Measurements from ENCODE around the gene KSR1. TPM values are rescaled to one million over a fixed set of nuclear protein-coding genes. Genes with fewer than 3 reads are reported as not detected.
"Not testable (repeated sequence)": the region's sequence is repeated elsewhere in the genome, so short reads cannot be mapped to it uniquely, and the experiment has no call there.

Gene KSR1
- total RNA-seq, 1 experiment from 2014 or later: 37.6 TPM

DNA sequence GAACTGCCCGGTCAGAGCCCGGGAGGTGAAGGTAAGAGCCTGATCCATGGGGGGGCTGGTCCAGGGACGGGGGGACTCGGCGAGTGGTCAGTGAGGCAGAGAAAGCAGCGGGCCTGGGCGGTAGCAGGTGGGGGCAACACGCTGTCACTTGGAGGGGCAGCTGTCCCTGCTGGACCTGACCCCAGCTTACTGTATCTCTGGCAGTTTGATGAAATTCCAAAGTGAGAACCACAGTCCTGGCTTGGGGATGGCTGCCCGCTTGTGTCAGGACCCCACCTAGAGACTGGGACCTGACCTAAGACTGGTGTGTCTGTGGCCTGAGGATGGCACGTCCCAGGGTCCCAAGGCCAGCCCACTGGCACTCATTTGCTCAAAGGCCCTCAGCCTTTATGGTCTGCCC, 35.1 kb upstream of the KSR1 start:
- H3K27ac ChIP-seq: no peak overlapping the region
- no peaks in the 10 kb centered on the region for H3K36me3 ChIP-seq
- H3K4me1 ChIP-seq: no peaks in the 10 kb centered on the region
- DNase-seq: no peak
- peaks cover 9% of the 10 kb centered on the region; the same call in 1 of the 2 replicates for H3K27me3 ChIP-seq
- no peaks in the 10 kb centered on the region for H3K9me3 ChIP-seq (replicated peaks)
- H3K4me3 ChIP-seq: no peak overlapping the region

DNA sequence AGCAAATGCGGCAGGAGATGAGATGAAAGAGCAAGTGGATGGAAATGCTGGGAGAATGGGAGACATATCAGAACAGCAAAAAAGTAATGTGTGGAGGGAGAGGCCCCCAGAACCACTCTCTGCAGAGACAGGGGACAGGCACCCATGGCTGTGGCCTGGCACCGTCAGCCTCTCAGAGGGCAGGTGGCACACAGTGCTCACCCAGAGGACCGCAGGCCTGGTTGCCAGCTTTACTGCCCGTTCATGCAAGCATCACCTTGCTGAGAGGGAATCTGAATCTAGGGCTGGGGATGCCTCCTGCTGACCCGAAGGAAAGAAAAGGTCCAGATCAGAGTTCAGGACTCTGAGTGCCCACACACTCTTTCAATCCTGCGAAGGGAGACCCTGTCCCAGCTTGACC, 34.6 kb upstream of the KSR1 start:
- not testable (repeated sequence) for H3K27ac ChIP-seq; H3K4me3 ChIP-seq; H3K4me1 ChIP-seq; H3K9me3 ChIP-seq (replicated peaks); H3K27me3 ChIP-seq; DNase-seq; H3K36me3 ChIP-seq

DNA sequence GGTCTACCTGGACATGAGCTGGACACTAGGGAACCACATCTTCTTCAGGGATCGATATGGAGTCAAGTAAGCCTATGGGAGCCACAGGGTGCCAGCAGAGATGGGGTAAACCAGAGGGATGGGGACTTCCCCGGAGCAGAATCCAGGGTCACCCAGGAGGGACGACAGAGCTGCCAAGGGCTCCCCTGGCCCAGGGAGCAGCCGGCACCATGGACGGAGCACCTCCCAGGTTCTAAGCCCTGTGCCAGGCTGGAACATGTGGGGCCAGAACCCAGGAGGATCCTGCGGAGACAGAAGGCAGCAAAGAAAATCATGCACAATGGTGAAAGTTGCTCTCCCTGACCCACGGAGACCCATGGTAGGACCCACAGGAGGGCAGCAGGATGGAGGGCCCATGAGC, 33.6 kb upstream of the KSR1 start:
- Histone ChIP-seq H3K27ac (no peak overlapping the region), H3K36me3 (no peaks in the 10 kb centered on the region), H3K4me3 (no peak overlapping the region), H3K9me3 (replicated peaks) (peaks cover 5% of the 10 kb centered on the region), H3K27me3 (peaks cover 8% of the 10 kb centered on the region; the same call in 1 of the 2 replicates), H3K4me1 (no peaks in the 10 kb centered on the region)
- DNase-seq: no peak

DNA sequence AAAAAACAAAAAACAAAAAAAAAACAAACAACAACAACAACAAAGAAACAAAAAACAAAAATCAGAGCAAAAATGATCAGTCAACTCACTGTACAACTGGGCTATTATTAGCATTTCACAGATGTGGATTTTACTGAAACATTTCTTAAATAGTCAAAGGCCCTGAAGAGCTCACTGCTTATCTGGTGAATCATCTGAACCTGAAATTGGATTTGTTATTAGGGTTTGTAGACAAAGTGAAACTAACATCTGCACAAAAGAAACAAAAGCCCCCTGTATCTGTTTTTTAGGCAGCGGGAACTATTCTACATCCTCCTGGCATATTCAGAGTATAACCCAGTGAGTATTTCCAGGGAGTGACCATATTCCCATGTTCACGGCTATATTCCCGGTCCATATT, 32.6 kb upstream of the KSR1 start:
- Histone ChIP-seq H3K27me3 (no peaks in the 10 kb centered on the region; the same call in 1 of the 2 replicates), H3K36me3 (no peaks in the 10 kb centered on the region), H3K27ac (no peak overlapping the region), H3K9me3 (replicated peaks) (peaks cover 8% of the 10 kb centered on the region), H3K4me1 (no peaks in the 10 kb centered on the region), H3K4me3 (no peak overlapping the region)
- DNase-seq: no peak

DNA sequence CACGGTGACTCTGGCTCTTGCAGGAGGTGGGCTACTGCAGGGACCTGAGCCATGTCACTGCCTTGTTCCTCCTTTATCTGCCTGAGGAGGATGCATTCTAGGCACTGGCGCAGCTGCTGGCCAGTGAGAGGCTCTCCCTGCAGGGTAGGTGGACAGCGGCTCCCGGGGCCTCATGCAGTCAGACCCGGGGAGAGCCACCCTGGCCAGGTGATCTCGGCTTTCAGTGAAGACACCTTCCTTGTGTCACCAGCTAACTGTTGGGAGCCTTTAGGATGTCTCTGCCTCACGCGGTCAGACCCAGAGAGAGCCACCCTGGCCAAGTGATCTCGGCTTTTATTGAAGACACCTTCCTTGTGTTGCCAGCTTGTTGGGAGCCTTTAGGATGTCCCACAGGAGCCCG, 31.7 kb upstream of the KSR1 start:
- Histone ChIP-seq H3K4me1 (no peaks in the 10 kb centered on the region), H3K27me3 (no peaks in the 10 kb centered on the region; the same call in 1 of the 2 replicates), H3K36me3 (no peaks in the 10 kb centered on the region), H3K4me3 (no peak overlapping the region), H3K27ac (no peak overlapping the region), H3K9me3 (replicated peaks) (peaks cover 8% of the 10 kb centered on the region)
- no peak for DNase-seq

DNA sequence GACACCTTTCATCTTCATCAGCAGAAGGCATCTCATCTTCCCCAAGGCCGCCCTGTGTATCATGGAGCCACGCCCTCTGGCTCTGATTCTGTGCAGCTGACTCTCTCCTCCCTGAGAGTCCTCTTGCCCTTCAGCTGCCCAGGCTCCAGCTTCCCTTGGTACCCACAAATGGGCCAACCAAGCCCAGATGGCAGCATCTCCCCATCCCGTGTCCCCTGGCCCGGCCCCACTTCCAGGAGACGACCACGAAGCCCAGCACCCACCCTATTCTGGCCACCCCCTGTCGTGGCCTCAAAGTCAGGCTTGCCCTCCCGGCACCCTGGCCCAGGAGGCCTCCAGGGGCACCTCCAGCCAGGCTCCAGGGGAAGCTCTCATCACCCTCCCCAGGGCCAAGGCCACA, 31.3 kb upstream of the KSR1 start:
- H3K4me1 ChIP-seq: no peaks in the 10 kb centered on the region
- H3K36me3 ChIP-seq: no peaks in the 10 kb centered on the region
- H3K9me3 ChIP-seq (replicated peaks): peaks cover 8% of the 10 kb centered on the region
- H3K27ac ChIP-seq: no peak overlapping the region
- DNase-seq: no peak
- H3K4me3 ChIP-seq: no peak overlapping the region
- no peaks in the 10 kb centered on the region; the same call in 1 of the 2 replicates for H3K27me3 ChIP-seq

DNA sequence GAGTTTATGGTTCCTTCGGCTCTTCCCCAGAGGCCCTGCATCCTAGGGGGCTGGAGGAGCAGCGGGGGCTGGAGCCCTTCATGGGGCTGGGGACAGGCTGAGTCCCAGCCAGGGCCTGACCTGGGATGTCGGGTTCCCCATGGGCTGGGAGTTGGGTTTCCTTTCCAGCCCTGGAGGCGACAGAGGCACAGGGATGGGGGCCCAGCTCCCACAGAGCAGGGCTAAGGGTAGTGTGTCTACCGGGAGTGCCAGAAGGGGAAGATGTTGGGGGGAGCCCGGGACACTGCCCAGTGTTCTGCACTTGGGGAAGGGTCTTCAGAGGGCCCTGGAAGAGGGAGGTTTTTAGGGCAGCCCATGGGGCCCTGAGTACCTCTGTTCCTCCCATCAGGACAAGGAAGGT, 30.7 kb upstream of the KSR1 start:
- not testable (repeated sequence) for H3K36me3 ChIP-seq; H3K4me3 ChIP-seq; H3K27me3 ChIP-seq; DNase-seq; H3K9me3 ChIP-seq (replicated peaks); H3K27ac ChIP-seq; H3K4me1 ChIP-seq

DNA sequence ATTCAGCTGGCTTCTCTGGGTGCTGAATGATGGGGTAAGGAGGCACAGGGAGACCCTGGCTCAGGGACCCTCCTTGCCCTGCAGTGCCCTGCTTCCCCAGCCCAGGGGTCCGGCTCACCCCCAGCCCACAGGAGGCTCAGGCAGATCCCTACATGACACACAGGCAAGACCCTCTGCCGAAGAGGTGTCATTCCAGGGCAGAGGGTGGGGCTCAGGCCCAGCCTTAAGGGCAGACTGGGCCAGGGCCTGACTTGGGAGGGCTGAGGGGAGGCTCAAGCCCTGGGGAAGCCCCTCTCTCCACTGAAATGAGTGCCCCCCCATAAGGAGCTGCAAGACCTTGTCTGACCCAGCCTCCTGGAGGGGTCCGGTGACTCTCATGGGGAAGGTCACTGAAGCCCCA, 30.3 kb upstream of the KSR1 start:
- no peak overlapping the region for H3K4me3 ChIP-seq
- H3K27me3 ChIP-seq: no peaks in the 10 kb centered on the region; the same call in 1 of the 2 replicates
- DNase-seq: no peak
- no peaks in the 10 kb centered on the region for H3K36me3 ChIP-seq
- H3K4me1 ChIP-seq: no peaks in the 10 kb centered on the region
- no peak overlapping the region for H3K27ac ChIP-seq
- peaks cover 8% of the 10 kb centered on the region for H3K9me3 ChIP-seq (replicated peaks)

DNA sequence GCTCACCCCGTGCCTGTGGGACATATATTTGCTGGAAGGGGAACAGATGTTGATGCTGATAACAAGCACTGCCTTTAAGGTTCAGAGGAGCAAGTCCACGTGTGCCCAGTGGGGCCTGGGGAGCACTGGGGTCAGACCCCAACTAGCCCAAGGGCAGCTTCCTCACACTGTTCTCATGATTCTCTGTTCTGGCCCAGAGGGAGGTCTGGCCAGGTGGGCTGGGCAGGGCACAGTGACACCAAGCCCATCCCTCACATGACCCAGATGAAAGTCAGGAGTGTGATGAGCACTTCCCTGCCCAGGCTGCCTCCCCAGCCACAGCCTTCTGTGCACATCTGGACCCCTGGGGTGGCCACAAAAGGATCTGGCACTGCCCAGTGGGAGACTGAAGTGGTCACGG, 29.8 kb upstream of the KSR1 start:
- H3K27me3 ChIP-seq; H3K36me3 ChIP-seq; H3K4me1 ChIP-seq; DNase-seq; H3K9me3 ChIP-seq (replicated peaks); H3K4me3 ChIP-seq; H3K27ac ChIP-seq: not testable (repeated sequence)

DNA sequence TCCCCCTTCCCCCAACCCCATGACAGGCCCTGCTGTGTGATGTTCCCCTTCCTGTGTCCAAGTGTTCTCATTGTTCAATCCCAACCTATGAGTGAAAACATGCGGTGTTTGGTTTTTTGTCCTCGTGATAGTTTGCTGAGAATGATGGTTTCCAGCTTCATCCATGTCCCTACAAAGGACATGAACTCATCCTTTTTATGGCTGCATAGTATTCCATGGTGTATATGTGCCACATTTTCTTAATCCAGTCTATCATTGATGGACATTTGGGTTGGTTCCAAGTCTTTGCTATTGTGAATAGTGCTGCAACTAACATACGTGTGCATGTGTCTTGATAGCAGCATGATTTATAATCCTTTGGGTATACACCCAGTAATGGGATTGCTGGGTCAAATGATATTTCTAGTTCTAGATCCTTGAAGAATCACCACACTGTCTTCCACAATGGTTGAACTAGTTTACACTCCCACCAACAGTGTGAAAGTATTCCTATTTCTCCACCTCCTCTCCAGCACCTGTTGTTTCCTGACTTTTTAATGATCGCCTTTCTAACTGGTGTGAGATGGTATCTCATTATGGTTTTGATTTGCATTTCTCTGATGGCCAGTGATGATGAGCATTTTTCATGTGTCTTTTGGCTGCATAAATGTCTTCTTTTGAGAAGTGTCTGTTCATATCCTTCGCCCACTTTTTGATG, 28.9 kb upstream of the KSR1 start:
- H3K27ac ChIP-seq; H3K4me1 ChIP-seq; H3K36me3 ChIP-seq; H3K4me3 ChIP-seq; H3K27me3 ChIP-seq; DNase-seq; H3K9me3 ChIP-seq (replicated peaks): not testable (repeated sequence)

DNA sequence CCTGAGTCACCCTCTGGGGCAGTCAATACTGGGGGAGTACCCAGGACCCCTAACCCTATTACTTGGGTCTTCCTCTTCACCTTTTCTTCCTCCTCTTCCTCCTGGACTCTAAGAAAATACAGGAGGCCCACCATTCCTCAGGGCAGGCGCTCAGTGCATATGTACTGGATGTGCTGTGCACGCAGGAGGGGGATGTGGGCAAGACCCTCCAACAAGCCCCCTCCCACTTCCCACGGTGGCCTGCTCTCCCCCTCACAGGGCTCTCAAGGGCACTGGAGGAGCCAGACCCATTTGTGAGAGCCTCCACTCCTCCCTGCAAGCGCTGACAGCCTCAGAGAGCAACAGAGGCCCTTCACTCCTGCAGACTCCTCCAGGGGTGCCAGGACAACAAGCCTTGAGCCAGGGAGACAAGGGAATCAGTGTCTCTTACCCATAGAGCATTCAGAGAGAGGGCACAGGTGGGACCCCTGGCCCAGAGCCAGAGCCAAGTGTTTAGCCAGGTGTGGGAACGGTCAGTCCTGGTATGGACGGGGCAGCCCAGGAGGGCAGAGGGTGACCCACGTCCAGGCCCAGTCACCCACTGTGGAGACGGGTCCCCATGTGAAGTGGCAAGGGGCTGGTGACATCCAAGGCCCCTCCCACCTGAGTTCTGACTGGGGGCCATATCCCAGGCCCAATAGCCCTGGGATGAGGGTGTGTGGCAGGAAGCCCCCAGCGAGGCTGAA, 27.3 kb upstream of the KSR1 start:
- DNase-seq: no peak
- Histone ChIP-seq H3K4me3 (no peak overlapping the region), H3K9me3 (replicated peaks) (peaks cover 8% of the 10 kb centered on the region), H3K27ac (no peak overlapping the region), H3K4me1 (no peaks in the 10 kb centered on the region), H3K36me3 (no peaks in the 10 kb centered on the region), H3K27me3 (no peaks in the 10 kb centered on the region)

DNA sequence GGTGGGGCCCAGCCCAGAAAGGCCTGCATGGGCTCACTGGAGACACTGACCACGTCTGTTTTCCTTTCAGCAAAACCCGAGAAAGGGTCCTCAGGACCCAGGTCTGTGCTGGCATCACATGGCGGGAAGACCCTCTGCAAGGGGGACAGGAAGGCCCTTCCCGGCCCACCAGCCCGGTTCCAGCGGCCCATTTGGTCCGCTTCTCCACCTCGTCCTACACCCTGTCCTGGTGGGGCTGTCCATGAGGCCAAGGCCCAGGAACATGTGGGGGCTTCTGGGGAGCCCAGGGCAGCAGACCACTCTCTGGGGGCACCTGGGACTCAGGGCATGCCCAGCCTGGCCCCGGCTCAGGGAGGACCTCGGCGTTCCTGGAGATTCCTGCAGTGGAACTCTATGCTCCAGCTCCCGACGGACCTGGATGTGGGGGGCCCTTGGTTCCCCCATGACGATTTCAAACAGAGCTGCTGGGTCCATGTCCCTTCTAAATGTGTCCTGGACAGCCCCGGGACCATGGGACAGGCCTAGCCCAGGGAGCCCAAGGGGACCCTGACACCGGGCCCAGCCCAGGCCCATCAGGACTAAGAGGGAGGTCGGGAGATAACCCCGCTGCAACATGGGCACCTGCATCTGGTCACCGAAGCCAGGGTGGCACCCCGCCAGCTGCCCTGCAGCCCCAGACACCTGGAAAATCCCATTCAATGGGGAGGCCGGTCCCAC, 26.4 kb upstream of the KSR1 start:
- H3K4me1 ChIP-seq: no peaks in the 10 kb centered on the region
- DNase-seq: no peak
- no peak overlapping the region for H3K27ac ChIP-seq
- H3K36me3 ChIP-seq: no peaks in the 10 kb centered on the region
- no peaks in the 10 kb centered on the region for H3K27me3 ChIP-seq
- H3K9me3 ChIP-seq (replicated peaks): peaks cover 8% of the 10 kb centered on the region
- no peak overlapping the region for H3K4me3 ChIP-seq

DNA sequence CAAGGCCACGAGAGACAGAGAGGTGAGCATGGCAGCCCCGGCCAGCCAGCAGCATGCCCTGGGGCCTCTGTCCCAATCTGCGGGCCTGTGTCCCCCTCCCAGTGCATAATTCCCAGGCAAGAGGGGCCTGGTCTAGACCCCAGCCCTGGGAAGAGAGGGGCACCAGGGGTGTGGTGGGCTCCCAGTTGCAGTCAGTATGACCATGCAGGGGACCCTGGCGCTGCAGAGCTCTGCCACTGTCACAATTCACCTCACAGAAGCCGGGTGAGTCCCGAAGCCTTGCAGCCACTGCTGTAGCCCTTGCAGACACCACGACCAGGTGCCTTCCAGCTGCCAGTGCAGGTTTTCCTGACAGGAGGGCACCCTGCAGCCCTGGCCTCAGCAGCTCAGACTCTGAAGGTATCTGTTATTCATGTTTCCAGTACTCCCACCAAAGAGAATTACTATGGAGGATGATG, 25.8 kb upstream of the KSR1 start:
- no peak for DNase-seq
- peaks cover 8% of the 10 kb centered on the region for H3K9me3 ChIP-seq (replicated peaks)
- no peaks in the 10 kb centered on the region for H3K36me3 ChIP-seq
- no peak overlapping the region for H3K27ac ChIP-seq
- H3K27me3 ChIP-seq: 0 out of 2 replicates have a peak, but pooled peaks cover 4% of the 10 kb centered on the region
- no peak overlapping the region for H3K4me3 ChIP-seq
- no peaks in the 10 kb centered on the region for H3K4me1 ChIP-seq

DNA sequence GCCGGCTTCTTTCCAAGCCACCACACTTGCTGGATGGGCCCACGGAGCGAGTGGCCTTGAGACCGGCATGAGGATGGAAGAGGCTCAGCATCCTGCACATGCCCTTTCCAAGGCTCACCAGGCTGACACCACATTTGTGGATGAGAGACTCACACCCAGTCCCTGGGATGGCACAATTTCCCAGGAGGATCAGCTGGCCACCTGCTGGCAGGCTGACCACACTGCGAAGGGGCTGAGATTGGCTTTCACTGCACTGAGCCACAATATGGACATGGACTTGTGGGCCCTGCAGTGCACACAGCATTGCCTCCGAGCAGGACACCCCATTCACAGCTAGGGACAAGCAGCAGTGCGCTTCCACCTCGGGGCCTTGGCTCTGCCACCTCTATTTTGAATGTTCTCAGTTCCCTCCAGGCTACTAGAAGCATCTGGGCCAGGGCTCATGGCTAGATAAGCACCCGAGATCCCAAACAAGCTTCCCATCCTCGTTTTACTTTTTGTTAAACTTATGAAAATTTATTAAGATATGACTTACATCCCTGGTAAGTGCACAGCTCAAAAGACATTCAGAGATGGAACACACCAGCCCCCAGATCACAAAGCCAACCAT, 25.3 kb upstream of the KSR1 start:
- Histone ChIP-seq H3K27me3 (0 out of 2 replicates have a peak, but pooled peaks cover 5% of the 10 kb centered on the region), H3K36me3 (no peaks in the 10 kb centered on the region), H3K4me3 (no peak overlapping the region), H3K27ac (no peak overlapping the region), H3K9me3 (replicated peaks) (peaks cover 8% of the 10 kb centered on the region), H3K4me1 (no peaks in the 10 kb centered on the region)
- peak; percentile 52 to 69 for DNase-seq

DNA sequence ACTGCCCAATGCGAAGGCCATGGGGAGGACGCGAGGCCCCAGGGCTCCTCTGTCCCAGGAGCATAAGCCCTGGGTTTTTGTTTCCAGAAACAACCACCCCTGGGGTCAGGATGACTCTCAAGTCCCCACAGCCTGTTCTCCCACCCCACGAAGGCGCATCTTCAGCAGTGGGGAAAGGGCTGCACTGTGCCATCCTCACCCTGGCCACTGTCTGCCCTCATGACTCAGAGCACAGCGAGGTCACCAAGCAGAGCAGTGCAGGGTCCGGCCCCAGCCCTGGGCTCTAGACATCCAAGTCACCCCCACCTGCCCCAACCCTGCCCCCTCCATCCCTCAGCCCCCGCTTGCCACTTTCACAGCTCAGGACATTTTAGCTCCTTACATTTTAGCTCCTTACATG, 22.7 kb upstream of the KSR1 start:
- H3K27ac ChIP-seq: no peak overlapping the region
- no peaks in the 10 kb centered on the region for H3K36me3 ChIP-seq
- H3K4me1 ChIP-seq: no peaks in the 10 kb centered on the region
- no peak overlapping the region for H3K4me3 ChIP-seq
- H3K27me3 ChIP-seq: peaks cover 5% of the 10 kb centered on the region; the same call in 1 of the 2 replicates
- DNase-seq: no peak
- no peaks in the 10 kb centered on the region for H3K9me3 ChIP-seq (replicated peaks)

Measured in SJCRH30 (cell line).